ENCODE measurements around the gene IGSF3. TPM values are rescaled to one million over a fixed set of nuclear protein-coding genes. Genes with fewer than 3 reads are reported as not detected.

The IGSF3 gene
- total RNA-seq (2014; rRNA removed; shearing (Covaris generic)), result 10.7 and 10.8 TPM in 2 replicates

DNA sequence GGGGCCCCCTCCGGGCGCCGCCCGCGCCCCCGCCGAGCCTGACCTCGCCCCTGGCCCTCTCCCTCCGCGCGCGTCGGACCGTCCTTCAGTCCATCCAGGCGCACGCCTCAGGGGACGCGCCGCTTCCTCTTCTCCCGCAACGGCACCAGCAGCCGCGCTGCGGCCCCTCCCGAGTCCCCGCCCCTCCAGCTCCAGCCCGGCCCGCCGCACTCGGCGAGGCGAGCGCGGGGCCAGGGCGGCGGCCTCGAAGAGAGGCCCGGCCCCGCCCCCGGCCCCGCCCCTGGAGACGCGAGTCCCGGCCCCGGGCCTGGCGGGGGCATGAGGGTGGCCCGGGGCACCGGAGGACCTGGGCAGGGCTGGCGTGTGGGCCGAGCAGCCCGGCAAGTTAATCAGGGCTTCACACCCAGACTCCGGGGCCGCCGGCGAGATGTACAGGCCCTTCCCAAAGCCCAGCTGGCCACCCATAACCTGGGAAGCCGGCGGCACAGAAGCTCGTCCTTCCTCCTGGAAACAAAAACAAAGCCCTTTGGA lies at the start of gene IGSF3:
Gene IGSF3 (minus strand): TSS at position 159 of the 531 bp plus-strand sequence. CDS start 1,407 bp downstream, outside the sequence.
- peak; percentile 10 for DNase-seq (ENCODE audit: low spot score)

GRCh38 chr1:116717318-116717717 lies 49.8 kb upstream of the IGSF3 start:
- DNase-seq (ENCODE audit: low spot score), result no peak

DNA sequence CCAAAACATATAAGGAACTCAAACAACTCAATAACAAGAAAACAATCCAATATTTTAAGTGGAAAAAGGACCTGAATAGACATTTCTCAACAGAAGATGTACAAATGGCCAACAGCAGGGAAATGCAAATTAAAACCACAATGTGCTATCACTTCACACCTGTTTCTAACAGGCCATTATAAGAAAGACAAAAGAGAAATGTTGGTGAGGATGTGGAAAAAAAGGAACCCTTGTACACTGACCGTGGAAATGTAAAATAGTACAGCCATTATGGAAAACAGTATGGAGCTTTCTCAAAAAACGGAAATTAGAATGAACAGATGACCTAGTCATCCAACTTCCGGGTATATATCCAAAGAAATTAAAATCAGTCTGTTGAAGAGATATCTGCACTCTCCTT lies 48.9 kb upstream of the IGSF3 start:
- no peak for DNase-seq (ENCODE audit: low spot score)

DNA sequence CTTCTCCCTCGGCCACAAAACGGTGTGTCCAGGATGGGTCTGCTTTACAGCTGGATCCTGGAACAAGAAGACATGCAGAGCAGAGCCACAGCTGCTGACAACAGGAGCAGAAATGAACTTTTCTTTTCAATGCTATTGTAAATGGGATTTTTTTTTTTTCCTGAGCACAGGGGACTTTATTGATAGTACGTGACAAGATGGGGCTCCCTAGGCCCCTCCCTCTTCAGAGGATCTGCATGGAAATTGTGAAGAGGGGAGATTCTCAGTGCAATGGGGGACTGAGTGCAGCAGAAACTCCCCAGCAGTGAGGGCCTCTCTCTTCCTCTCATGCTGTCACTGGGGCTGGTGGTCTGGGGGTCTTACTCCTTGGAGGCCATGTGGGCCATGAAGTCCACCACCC lies 45.9 kb upstream of the IGSF3 start:
- DNase-seq (ENCODE audit: low spot score), result no peak

DNA sequence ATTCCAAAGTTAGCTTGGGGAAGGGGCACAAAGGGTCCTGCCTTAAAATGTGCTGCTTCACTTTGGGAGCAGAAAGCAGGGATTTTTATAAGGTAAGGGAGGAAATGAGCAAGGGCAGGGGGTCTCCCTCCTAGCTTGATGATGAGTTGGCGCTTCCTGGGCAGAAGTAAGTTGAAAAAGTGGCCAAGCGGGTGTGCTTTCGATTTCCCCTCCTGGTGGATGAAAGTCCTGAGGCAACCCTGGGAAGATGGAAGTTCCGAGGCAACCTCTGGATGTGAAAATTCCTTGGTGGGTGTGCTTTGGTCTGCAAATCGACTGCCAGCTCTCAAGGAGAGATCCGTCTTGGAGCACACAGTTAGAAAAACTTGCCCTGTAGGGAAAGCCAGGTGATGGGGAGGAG lies 45.0 kb upstream of the IGSF3 start:
- DNase-seq (ENCODE audit: low spot score), result no peak

GRCh38 chr1:116711263-116711840 lies 43.8 kb upstream of the IGSF3 start:
- no peak for DNase-seq (ENCODE audit: low spot score)

DNA sequence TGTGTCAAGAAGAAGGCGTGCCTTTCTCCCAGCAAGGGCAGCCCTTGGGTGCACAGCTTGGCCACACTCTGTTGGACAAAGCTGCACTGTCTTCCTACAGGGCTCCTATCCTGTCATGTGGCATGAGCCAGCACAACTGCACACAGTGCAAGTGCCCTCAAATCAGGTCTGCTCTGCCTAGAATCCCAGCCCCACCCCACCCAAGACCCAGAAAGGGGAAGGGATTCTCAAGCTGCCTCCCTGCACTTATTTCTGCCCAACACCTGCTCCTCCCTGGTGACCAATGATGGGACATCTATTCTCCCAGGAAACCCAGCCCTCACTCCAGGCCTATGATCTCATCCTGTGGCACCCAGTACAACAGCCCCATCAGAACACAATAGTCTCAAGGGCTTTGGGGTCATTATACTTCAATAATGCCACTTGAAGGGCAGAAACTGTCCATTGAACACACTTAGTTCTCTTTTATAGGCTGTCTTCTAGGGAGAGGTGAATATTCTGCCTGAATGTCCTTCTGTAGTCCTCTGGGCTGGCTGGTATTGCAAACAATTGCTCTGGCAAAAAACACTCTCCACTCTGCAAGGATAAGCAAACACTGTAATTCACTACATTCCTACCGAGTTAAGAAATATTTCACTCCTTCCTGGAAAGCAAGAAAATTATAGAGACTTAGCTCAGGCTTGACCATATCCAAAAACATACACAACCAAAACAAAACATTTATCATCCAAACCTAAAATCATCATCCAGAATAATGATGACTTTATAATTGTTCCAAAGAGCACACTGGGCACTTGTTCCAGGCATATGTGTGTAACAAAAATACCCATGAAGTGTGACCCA lies 43.1 kb upstream of the IGSF3 start:
- DNase-seq (ENCODE audit: low spot score), result no peak

DNA sequence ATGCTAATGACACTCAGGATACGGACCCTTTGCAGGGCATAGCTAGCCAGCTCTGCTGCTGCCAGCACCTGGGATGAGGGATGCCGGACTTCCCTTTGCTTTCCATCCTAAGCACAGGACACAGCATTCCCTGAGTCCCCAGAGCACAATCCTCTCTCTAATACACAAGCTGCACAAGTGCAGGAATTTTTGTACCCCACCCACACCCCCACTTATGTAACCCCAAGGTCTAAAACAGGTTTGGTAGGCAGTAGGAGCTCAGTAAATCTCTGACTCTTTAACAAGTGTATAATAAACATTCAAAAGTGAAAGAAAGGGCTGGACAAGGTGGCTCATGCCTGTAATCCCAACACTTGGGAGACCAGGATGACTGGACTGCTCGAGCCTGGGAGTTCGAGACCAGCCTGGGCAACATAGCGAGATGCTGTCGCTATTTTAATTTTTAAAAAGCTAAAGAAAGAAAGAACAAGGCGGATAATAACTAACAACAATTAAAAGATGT lies 42.2 kb upstream of the IGSF3 start:
- DNase-seq (ENCODE audit: low spot score), result no peak

GRCh38 chr1:116708255-116708900 lies 40.8 kb upstream of the IGSF3 start:
- no peak for DNase-seq (ENCODE audit: low spot score)

DNA sequence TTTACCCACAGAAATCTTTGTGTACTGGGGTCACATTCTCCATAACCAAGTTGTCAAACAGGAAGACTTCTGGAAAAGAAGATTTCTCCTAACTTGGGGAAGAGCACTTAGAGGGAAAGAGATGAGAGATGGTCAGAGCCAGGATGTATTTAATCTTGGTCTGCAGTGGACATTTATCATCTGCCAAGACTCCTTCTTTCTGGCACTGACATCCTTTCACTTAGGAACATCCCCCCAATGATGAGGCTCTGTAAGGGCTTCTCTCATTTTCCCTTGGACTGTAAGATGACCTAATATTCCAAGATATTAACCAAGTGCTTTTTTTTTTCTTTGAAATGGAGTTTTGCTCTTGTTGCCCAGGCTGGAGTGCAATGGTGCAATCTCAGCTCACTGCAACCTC lies 39.3 kb upstream of the IGSF3 start:
- no peak for DNase-seq (ENCODE audit: low spot score)

- DNase-seq (ENCODE audit: low spot score), result no peak
Measured at GRCh38 chr1:116706123-116706522, 38.6 kb upstream of the IGSF3 start.

DNA sequence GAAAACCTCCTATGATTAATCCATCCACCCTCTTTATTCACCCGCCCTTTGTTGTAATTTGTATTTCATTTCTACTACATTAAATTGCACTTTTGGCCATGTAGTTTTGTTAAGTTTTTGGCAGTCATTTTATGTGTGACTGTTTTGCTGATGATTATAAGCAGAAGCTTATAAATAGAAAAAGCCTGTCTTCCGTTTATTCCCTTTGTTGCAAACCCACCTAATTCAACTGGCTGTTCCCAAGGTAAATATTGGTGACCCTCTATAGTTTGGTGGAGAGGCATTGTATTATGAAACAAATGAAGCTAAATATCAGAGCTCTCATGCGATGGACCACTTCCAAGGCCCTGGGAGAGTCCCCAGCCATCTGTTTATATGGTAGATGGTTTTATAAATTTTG lies 36.7 kb upstream of the IGSF3 start:
- DNase-seq (ENCODE audit: low spot score), result no peak

DNA sequence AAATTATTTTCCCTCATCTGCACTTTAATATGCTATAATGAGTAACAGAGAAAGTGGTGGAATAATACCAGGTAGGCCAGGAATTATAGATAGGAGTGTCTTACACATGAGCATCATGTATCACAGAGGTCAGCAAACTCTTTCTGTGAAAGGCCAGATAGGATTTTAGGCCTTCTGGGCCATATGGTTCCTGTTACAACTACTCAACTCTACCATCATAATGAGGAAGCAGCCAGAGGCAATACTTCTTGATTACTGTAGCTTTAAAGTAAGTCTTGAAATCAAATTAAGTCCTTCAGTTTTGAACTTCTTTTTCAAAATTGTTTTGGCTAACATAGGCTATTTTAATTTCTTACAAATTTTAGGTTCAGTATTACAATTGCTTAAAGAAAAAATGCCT lies 32.1 kb upstream of the IGSF3 start:
- DNase-seq (ENCODE audit: low spot score), result no peak

DNA sequence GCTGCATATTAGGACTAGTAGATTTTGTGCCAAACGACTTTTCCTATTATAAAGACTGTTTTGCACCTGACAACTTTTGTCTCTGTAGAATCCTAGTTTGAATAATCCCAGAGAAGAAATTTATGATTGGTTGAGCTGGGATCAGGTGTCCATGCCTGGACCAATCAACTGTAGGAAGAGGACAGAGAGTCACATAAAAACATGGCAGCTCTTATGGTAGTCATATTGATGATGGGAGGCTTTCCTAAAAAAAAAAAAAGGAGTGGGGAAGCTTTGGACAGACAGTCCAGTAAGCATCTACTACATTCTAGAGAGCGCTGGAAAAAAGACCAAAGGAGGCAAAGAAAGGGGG lies 30.7 kb upstream of the IGSF3 start:
- no peak for DNase-seq (ENCODE audit: low spot score)

DNA sequence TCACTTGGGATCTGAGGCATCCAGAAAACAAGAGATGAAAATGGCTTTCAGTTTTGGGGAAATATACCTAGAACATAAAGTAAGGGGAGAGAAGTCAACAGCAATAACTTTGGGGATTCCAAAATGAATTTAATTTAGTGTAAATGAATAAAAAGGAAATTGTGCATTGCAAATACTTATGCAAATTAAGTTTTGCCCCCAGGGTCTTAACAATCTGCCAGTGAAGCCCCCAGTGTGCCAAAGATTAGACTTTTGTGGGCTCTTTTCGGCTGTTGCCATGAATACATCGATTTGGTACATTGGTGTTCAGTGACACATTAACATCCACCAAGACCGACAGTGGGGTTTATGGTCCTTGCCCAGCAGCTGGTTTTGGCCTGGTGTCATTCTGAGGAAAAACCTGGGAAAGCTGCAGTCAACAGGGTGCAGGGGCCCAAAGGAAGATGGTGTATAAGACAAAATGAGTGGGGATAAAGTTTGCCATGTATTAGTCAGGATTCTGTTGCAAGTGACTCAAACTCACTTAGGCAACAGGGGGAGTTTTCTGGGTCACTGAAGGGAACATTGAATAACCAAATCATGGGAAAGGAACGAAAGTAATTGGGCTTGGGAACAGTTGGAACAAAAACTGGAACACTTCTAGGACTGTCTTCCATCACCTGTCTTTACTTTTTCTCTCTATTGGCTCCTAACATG lies 30.2 kb upstream of the IGSF3 start:
- no peak for DNase-seq (ENCODE audit: low spot score)

DNA sequence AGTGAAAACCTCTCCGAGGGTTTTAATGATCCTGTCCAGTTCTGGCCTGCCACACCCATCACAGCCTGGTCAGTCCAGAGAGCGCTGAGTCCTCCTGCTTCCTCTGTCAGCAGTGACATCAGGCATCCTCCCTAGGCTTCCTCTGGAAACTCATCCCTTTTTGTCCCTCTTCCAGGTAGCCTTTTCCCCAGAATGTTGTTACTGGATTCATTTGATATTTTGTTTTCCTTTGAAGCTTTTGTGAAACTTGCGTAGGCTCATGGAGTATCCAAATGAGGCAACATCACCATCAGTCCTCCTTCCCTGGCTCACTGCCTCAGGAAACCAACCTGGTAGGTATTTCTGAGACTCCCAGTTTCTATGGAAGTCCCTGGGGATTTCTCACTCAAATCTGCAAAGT lies 27.0 kb upstream of the IGSF3 start:
- DNase-seq (ENCODE audit: low spot score), result no peak

GRCh38 chr1:116693759-116694480 lies 26.4 kb upstream of the IGSF3 start:
- DNase-seq (ENCODE audit: low spot score), result peak; percentile 67

GRCh38 chr1:116692879-116693278 lies 25.3 kb upstream of the IGSF3 start:
- no peak for DNase-seq (ENCODE audit: low spot score)

DNA sequence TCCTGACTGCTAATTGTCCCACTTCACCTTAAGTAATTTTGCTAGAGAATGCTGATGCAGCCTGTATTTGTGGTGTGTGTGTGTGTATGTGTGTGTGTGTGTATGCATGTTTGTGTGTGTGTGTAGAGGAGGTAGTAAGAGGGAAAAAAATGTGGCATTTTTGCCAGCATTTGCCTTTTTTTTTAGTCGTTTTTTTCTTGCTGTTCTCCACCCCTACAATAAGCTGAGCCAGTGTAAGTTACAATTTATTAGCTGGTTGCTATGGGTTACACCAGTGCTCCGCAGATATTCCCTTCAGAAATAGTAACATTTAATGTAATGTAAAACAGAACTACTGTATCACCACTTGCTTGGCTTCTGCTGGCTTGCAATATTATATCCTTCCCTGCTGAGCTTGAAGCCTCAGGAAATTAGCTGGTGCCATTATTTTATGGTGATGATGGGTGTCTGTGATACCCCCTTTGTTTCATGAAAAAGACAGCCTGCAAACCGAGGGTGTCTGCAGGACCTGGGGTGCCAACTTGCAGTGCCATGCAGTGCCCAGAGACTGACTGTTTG lies 23.4 kb upstream of the IGSF3 start:
- DNase-seq (ENCODE audit: low spot score), result no peak

DNA sequence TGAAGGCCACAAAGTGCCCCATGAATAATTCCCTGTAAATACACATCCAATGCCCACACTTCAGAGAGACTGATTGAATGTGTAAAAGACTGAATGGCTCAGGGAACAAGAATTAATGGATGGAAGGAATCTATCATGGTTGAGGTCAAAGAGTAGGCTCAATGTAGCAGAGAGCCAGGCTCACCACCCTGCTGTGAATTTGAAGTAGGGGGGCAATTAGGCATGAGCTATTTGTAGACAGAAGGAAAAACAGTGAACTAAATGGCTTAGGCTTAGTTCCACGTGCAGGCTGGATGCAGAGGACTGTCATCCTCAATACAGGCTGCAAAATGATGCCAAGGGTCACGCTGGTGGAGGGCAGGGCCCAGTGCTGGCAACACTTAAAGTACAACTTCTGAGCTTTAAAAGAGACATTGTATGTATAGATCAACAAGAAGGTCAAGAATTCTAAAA lies 22.9 kb upstream of the IGSF3 start:
- no peak for DNase-seq (ENCODE audit: low spot score)

All from H4 (cell line).